HG03565 (cell line): ENCODE data around the gene RALB.
"Not testable (repeated sequence)": the region's sequence is repeated elsewhere in the genome, so short reads cannot be mapped to it uniquely, and the experiment has no call there.

Experiments used
- ATAC-seq: cut with Tn5 transposase; IDR thresholded peaks from one replicate; pipeline ENCODE4 v1.9.1; 2021; ENCODE audit warnings: mild to moderate bottlenecking, moderate library complexity; ENCODE audit not compliant: unreplicated experiment

RALB gene

GRCh38 chr2:120243211-120243610, 9.4 kb upstream of the RALB start:
- ATAC-seq = no peak

- no peak for ATAC-seq
Measured at GRCh38 chr2:120243875-120244553, 8.6 kb upstream of the RALB start.

DNA sequence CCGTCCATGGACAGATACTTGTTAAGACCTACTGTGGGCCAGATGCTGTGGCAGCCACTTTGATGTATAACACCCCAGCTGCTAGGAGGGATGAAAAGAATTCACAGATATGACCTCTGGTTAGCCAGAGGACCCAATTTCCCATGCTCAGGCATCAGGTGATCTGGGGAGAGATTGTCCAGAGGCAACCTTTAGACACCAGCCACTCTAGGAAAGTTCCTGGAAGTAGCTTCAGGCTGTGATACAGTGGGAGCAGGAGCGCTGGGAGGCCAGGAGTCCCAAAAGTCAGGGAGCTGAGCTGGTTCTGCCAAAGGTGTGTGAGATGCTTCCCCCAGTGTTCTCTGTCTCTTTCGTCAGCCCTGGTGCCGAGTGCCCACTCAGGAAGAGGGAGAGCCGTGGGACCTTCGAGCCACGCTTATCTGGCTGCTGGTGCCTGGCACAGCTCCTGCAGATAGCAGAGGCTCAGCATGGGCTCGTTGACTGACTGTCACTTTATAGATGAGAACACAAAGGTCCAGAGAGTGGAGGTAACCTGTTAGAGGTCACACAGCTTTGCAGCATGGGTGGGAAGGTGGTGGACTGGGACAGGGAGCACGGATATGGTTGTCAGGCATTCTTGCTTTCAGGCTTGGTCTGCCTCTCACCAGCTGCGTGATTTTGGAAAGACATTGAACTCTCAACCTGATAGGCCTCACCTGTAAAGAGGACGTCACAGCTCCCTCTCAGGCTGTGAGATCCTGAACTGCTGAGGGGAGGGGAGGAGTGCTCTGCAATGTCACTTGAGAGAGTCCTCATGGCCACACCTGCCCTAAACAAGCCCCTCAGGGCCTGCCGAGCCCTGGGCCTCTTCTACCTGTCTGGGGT, 7.8 kb upstream of the RALB start:
- no peak for ATAC-seq

- ATAC-seq = no peak
Measured at GRCh38 chr2:120245520-120246332, 6.9 kb upstream of the RALB start.

GRCh38 chr2:120246546-120247300, 5.9 kb upstream of the RALB start:
- ATAC-seq = no peak

- no peak for ATAC-seq
Measured at GRCh38 chr2:120247851-120248250, 4.8 kb upstream of the RALB start.

GRCh38 chr2:120250640-120251039, 2.0 kb upstream of the RALB start:
- no peak for ATAC-seq

DNA sequence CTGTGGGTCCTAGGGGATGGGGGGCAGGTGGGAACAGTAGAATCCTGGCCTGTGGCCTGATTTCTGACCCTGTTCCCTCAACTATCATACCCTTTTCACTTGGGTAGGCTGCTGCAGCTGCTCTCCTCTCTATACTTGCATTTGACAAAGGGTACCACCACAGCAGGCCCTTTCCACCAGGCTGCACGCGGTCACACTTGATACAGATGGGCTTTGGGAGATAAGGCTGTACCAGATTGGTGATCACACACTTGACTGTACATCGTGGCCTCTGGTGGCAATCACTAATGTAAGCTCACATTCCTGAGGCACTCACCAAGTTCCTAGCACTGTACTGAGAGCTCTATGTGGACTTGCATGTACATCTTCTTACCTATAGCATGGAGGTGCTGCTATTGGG, 1.6 kb upstream of the RALB start:
- no peak for ATAC-seq

GRCh38 chr2:120251880-120252224, 800 bp upstream of the RALB start:
- ATAC-seq = no peak

DNA sequence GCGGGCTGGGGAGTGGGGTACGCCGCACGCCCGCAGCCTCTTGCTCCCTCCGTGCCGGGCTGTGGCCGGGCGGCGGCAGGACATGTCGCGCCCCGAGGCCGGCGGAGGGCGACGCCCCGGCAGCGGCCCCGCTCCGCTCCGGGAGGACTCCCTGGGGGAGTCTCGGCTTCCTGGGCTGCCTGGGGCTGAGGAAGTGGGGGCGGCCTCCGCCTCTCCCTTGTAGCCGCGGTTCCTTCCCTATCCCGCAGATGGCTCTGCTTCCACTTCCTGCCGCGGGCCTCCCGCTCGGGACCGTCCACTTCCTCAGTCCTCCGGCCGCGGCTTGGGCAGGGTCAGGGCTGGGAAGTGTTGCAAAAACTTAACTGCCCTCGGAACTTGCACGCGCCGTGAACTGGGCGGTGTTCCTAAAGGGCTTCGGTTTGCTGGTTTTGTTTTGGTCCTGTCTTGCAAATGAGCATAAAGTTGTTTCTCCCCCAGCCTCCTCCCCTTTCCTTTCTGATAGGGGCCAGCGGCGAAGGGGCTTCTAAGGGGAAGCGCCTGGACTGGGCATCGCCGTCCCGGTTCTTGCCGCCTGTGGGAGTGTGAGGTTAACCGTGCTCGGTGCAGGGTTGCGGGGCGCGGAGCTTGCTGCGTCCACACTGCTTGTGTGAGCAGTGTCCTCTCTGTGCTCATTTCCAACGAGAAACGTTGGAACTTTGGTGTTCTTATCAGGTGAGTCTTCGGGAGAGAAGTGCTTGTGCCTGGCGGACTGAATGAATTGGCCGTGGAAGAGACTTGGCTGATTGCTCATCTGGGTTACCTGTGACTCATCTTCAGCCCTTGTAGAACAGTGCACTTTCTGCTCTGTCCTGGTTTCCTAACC, 600 bp downstream of the RALB start:
- ATAC-seq = peak; percentile 16

DNA sequence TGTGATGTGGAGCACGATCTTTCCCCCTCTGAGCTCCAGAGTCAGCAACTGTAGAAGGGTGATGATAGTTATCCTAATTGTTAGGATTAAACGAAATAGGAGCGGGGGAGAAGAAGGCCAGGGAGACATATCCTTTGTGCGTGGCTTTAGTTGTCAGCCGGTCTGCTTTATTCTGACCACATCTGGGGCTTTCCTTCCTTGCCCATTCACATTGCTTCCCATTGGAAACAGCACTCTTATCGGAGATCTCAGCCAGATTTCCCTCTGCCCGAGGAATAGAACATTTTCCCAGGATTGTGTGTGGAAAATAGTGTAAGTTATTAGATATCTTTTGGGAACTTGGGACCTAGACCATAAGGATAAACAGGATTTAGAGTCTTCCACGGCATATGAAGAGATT, 1.5 kb downstream of the RALB start:
- ATAC-seq = no peak

DNA sequence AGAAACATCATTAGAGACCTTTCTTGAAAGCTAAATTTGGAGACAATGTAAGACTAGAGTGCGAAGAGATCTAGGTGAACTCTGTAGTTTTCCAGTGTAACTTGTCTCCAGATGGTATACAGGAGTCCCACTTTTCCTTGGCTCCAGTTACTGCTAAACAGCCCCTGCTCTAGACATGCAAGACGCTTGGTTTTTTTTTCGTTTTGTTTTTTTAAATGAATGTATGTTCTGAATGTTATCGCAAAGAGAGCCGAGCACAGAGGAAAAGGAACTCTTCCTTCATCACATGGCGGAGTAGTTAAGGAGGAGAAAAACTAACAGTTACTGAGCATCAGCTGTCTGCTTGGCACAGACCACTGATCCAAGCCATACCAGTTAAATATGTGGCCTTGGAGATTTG, 2.4 kb downstream of the RALB start:
- no peak for ATAC-seq

DNA sequence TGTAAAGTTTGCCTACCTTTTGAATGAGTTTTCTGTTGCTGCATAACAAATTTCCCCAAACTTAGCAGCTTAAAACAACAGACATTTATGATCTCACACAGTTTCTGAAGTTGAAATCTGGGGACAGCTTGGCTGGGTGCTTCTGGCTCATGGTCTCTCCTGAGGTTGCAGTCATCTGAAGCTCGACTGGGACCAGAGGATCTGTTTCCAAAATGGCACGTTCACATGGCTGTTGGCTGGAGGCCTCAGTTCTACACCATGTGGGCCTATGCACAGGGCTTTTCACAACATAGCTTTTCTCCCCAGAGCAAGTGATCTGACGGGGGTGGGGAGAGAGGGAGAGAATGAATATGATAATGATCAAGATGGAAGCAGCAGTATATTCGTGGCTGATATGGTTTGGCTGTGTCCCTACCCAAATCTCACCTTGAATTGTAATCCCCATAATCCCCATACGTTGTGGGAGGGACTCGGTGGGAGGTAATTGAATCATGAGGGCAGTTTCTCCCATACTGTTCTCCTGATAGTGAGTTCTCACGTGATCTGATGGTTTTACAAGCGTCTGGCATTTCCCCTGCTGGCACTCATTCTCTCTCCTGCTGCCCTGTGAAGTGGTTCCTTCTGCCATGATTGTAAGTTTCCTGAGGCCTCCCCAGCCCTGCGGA, 3.5 kb downstream of the RALB start:
- ATAC-seq = no peak

DNA sequence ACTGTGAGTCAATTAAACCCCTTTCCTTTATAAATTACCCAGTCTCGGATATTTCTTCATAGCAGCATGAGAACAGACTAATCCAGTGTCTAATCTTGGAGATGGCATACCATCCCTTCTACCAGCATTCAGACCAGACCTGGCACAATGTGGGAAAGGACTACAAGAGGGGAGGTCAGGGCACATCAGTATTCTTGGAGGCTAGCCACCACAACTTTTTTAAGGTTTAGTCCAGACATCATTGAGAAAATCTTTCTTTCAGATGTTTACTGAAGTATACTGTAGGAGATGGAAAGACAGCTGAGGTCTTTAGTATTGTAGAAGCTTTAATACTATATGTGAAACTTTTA, 4.0 kb downstream of the RALB start:
- no peak for ATAC-seq

DNA sequence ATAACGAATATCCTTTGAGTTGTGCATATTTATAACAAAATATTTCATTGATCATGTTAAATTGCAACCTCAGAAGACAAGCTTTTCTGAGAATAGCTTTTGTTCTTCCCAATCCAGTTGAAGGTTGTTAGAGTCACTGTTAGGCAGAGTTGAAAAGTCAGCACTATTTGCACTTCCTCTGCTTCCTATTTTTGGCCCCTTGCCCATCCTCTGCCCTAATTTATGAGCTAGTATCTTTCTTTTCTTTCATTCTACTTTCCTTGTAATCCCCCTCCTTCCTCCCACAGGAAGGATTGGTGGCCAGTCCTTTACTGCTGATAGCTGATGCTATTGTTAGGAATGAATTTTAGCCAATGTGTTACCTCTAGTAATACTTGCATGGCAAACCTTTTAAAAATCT, 4.9 kb downstream of the RALB start:
- ATAC-seq = no peak

GRCh38 chr2:120258196-120258595, 5.5 kb downstream of the RALB start:
- no peak for ATAC-seq

- not testable (repeated sequence) for ATAC-seq
Measured at GRCh38 chr2:120259939-120260338, 7.3 kb downstream of the RALB start.

DNA sequence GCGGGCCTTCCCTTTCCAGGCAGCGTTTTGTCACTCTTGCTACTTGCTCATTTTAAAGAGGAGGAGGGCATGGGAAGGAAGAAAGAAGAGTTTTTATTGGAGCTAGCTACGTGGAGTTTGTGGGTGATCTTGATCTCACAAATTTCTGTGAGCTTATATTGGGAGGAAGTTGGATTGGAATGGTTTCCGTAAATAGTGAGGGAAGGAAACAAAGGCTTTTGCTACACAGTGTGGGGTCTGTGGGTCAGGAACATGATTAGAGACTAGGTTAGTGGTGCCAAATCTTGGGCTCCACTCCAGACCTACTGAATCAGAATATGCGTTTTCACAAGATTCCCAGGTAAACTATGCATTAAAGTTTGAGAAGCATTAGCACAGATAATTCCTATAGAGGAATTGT, 8.1 kb downstream of the RALB start:
- ATAC-seq = no peak

DNA sequence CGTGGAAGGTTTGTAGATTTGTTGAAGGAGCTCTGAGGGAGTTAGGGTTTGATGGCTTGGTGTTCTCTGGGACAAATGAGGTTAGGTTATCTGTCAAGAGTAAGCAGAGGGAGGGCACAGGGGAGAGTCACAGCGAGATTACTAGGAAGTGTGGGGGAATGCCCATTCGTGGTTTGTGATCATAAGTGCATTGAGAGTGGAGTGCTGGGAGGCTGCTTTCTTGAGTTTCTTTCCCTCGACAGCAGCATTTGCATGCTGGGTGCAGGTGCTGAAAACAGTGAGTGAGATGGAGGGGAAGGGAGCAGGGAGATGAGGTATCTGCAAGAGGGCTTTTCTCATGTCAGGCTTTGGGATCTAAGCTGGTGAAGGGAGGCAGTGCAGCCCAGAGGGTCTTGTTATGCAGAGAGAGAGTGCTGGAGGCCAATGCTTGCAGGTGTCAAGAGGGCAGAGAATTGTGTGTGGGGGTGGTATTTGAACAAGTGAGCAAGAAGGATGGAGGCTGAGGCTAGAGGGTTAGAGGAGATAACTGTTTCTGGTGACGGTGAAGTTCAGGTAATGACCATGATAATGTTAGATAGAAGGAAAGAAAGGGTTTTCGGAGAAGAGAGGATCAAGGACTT, 8.8 kb downstream of the RALB start:
- peak; percentile 70 for ATAC-seq
